Thymus (tissue), 11 donors: ENCODE data around the gene OSTN. TPM values are rescaled to one million over a fixed set of nuclear protein-coding genes. Genes with fewer than 3 reads are reported as not detected.

Experiments used
- DNase-seq, 9 donors: peaks; one replicate each; pipeline ENCODE4 v3.0.0-alpha.2; 2013; ENCODE audit warnings: low spot score in 9 of 9, low read depth in 6 of 9, missing footprints in 1 of 9
- H3K27ac ChIP-seq, 2 donors: one replicate each; pipeline ENCODE4 v1.5.1; 2013; ENCODE audit warnings: control low read depth in 1 of 2, low read depth in 1 of 2, low read length in 1 of 2, mild to moderate bottlenecking in 1 of 2, moderate library complexity in 1 of 2
- H3K27me3 ChIP-seq, 2 donors: one replicate each; pipeline ENCODE4 v1.5.1; 2013; ENCODE audit warnings: low read length in 1 of 2; ENCODE audit not compliant: control insufficient read depth in 2 of 2, insufficient read depth in 1 of 2
- H3K36me3 ChIP-seq, 2 donors: one replicate each; pipeline ENCODE4 v1.5.1; 2013; ENCODE audit warnings: low read length in 1 of 2, mild to moderate bottlenecking in 1 of 2, moderate library complexity in 1 of 2; ENCODE audit not compliant: control insufficient read depth in 2 of 2, insufficient read depth in 2 of 2
- H3K4me1 ChIP-seq, 2 donors: one replicate each; pipeline ENCODE4 v1.5.1; 2013; ENCODE audit warnings: low read length in 2 of 2; ENCODE audit not compliant: control insufficient read depth in 2 of 2, insufficient read depth in 2 of 2
- H3K4me3 ChIP-seq, 2 donors: one replicate each; pipeline ENCODE4 v1.5.1; 2013; ENCODE audit warnings: low read length in 2 of 2, control low read depth in 1 of 2, mild to moderate bottlenecking in 1 of 2
- H3K9me3 ChIP-seq, 2 donors: one replicate each; pipeline ENCODE4 v1.5.1; 2013; ENCODE audit warnings: low read length in 1 of 2, mild to moderate bottlenecking in 1 of 2; ENCODE audit not compliant: control insufficient read depth in 2 of 2, insufficient read depth in 1 of 2
- WGBS: extraction: QIAGEN DNeasy Blood & Tissue Kit; methylation state at CpG from one replicate; pipeline ENCODE4 v1.1.7; 2013; 5-methylcytosine and 5-hydroxymethylcytosine counted together
- polyA plus RNA-seq: library from polyadenylated mRNA; stranded (reverse); fragments of 200-250 nt; gene quantifications from one replicate; pipeline ENCODE4 v1.2.3, GENCODE V29; 2013
- total RNA-seq: library from RNA; stranded (reverse); fragments of 120-200 nt; gene quantifications from one replicate; pipeline ENCODE4 v1.2.4, GENCODE V29; 2013
- donor health status: healthy.

Gene OSTN
- total and polyA plus RNA-seq, 2 donors, result under 0.01 to 0.14 TPM

DNA sequence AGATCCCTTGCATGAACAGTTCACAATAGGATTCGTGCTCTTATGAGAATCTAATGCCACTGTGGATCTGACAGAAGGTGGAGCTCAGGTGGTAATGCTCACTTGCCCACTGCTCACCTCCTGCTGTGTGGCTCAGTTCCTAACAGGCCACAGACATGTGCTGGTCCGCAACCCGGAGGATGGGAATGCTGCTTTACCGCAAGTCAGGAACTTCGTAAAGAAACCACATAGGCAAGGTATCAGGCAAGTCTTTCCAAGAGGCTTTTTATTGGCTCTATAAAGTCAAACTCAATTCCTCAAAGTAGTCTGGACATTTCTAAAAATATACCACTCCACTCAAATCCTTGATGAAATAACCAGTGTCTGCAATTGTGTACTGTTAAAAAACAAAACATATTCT is 56.1 kb downstream of the OSTN start:
- Histone ChIP-seq H3K27me3 (no peaks in the 10 kb centered on the region), H3K4me1 (no peaks in the 10 kb centered on the region), H3K9me3 (no peaks in the 10 kb centered on the region), H3K27ac (no peak overlapping the region), H3K4me3 (no peak overlapping the region), H3K36me3 (no peaks in the 10 kb centered on the region)
- 99% methylated on average over 5 of the region's 5 CpGs for whole genome bisulfite sequencing
- DNase-seq, result no peak

GRCh38 chr3:191256405-191256804 is 57.4 kb downstream of the OSTN start:
- no peak overlapping the region for H3K4me3 ChIP-seq
- H3K36me3 ChIP-seq, result no peaks in the 10 kb centered on the region
- no peak overlapping the region for H3K27ac ChIP-seq
- no peaks in the 10 kb centered on the region for H3K27me3 ChIP-seq
- no peaks in the 10 kb centered on the region for H3K9me3 ChIP-seq
- no peaks in the 10 kb centered on the region for H3K4me1 ChIP-seq
- DNase-seq, result no peak

DNA sequence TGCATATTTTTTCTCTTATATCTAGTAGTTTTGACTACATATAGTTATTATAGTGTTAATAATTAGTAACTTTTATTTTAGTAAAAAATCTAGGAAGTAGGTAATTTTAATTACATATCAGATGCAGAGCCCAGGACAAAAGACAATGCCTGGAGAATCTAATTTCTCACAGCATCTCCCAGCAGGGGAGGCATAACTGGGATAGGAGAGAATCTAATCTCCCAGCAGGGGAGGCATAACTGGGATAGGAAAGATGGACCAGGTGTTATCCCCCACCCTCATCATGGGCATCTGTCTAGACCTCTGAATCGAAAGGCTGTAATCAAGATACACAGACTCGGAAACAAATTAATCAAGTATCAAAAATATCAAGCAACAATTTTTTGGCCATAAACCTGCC is 58.2 kb downstream of the OSTN start:
- 100% methylated on average over 2 of the region's 2 CpGs for WGBS
- Histone ChIP-seq H3K4me1 (no peaks in the 10 kb centered on the region), H3K27me3 (no peaks in the 10 kb centered on the region), H3K9me3 (no peaks in the 10 kb centered on the region), H3K36me3 (no peaks in the 10 kb centered on the region), H3K27ac (no peak overlapping the region), H3K4me3 (no peak overlapping the region)
- DNase-seq, result no peak

DNA sequence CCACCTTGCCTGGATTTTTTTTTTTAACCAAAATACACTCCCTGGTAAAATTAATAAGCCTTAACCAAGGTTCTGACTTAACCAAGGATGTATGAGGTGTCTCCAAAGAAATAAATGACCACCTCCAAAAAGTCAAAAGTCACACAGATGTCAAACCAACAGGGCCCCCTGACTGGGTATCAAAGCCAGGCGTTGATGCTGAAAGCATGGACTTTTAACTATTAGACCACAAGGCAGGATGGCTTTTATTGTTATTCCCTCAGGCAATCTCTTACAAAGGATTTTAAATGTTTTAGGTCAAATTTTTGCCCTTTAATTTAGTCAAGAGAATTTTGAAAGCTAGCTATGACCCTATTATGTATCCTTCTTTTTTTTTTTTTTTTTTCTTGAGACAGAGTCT is 60.4 kb downstream of the OSTN start:
- no peak for DNase-seq
- H3K4me3 ChIP-seq, result no peak overlapping the region
- WGBS, result 97% methylated on average over 1 of the region's 1 CpG
- no peaks in the 10 kb centered on the region for H3K27me3 ChIP-seq
- no peaks in the 10 kb centered on the region for H3K36me3 ChIP-seq
- H3K4me1 ChIP-seq, result no peaks in the 10 kb centered on the region
- H3K27ac ChIP-seq, result no peak overlapping the region
- H3K9me3 ChIP-seq, result no peaks in the 10 kb centered on the region

DNA sequence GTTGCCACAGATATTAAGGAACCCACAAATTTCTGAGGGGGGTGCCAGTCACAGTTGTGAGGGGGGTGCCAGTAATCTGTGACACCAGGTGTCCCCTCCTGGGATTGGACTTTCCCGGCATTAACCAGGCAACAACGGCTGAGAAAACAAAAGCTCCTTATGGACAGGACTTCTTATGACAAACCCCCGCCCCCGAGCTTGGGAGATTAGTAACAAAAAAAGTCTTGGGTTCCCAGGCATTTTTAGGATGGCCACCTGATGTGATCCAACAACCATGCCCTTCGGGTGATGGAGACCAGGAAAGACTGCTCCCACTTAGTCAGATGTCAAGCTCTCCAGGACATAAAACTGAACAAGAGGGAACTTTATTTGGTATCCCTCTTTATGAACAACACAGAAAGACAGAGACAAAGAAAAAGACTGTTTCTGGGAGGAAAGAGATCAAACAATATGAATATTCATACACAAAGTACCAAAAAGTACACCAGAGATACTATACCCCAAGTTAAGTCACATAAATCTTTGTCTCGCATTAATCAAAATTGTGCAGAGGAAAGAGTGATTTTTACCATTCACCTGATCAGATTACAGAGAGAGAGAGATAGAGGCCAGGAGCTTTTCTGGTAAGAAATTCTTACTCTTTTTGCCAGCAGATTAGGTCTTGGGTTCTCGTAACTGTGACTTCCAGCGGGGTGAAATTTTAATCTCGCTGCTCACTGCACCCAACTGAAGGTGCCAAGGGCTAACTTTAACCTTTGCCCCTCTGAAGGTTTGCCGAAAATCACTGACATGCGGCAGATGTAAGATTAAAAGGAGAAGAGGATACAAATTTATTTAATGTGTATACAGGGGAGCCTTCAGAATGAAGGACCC is 61.6 kb downstream of the OSTN start:
- Histone ChIP-seq H3K27me3 (no peaks in the 10 kb centered on the region), H3K4me1 (no peaks in the 10 kb centered on the region), H3K27ac (no peak overlapping the region), H3K36me3 (no peaks in the 10 kb centered on the region), H3K9me3 (no peaks in the 10 kb centered on the region), H3K4me3 (no peak overlapping the region)
- DNase-seq, result no peak
- WGBS, result 94% methylated on average over 11 of the region's 11 CpGs

DNA sequence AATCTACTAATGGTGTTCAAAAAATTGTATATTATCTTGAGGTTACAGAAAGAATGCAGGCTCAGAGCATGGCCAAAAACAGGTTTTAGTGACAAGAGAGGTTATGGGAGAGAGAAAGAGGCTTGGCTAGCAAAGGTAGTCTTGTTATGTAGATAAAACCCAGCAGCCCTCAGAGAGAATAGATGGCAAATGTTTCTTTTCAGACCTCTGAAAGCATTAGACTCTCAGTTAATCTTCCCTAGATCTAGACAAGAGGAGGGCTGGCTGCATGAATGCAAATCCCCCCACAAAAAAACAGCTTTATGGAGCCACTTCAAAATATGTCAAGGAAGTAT is 62.2 kb downstream of the OSTN start:
- Histone ChIP-seq H3K4me1 (no peaks in the 10 kb centered on the region), H3K4me3 (no peak overlapping the region), H3K9me3 (no peaks in the 10 kb centered on the region), H3K27me3 (no peaks in the 10 kb centered on the region), H3K36me3 (no peaks in the 10 kb centered on the region), H3K27ac (no peak overlapping the region)
- DNase-seq, result no peak

- Histone ChIP-seq H3K4me1 (no peaks in the 10 kb centered on the region), H3K9me3 (no peaks in the 10 kb centered on the region), H3K27me3 (no peaks in the 10 kb centered on the region), H3K36me3 (no peaks in the 10 kb centered on the region), H3K4me3 (no peak overlapping the region), H3K27ac (no peak overlapping the region)
- 84% methylated on average over 1 of the region's 1 CpG for WGBS
- no peak for DNase-seq
These were observed 63.6 kb downstream of the OSTN start for GRCh38 chr3:191262650-191263049.

DNA sequence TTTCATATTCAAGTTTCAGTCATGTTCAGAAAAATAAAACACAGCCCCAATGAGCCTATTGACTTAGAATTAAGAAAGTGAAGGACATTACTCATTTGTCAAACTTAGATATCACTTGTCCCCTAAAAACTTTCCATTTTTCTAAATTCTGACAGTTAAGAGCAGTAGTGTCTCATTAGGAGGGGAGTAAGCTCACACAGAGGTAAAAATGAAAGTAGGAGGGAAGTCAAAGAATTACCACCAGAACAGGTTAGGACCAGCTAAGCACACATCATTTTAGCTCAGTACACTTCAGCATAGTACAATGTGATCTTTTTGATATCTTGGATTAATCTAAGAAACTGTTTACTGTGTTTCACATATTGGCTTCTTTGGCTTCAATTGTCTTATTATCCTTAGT is 64.3 kb downstream of the OSTN start:
- H3K27ac ChIP-seq, result no peak overlapping the region
- no peaks in the 10 kb centered on the region for H3K27me3 ChIP-seq
- no peak for DNase-seq
- no peaks in the 10 kb centered on the region for H3K36me3 ChIP-seq
- H3K4me3 ChIP-seq, result no peak overlapping the region
- no peaks in the 10 kb centered on the region for H3K4me1 ChIP-seq
- no peaks in the 10 kb centered on the region for H3K9me3 ChIP-seq

DNA sequence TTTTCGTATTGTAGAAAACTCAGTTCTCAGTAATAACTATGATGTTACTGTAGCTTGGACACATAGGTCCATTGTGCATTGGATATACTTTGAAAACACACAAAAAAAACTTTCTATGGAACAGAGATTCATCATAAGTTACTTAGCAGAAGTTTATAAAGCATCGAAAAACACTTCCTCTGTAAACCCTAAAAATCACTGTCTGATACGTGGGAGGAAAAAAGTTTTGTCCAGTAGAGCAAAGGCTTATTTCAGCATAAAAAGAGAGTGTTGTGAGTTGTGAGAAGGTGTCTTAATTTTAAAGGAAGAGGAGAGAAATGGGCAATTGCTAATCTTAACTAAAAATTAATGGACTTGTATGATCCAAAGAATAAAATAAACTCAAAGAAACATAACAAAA is 64.8 kb downstream of the OSTN start:
- no peak overlapping the region for H3K4me3 ChIP-seq
- H3K36me3 ChIP-seq, result no peaks in the 10 kb centered on the region
- H3K27ac ChIP-seq, result no peak overlapping the region
- no peaks in the 10 kb centered on the region for H3K9me3 ChIP-seq
- H3K27me3 ChIP-seq, result no peaks in the 10 kb centered on the region
- DNase-seq, result no peak
- H3K4me1 ChIP-seq, result no peaks in the 10 kb centered on the region
- WGBS, result 71% methylated on average over 3 of the region's 3 CpGs

- H3K4me3 ChIP-seq, result no peak overlapping the region
- no peaks in the 10 kb centered on the region for H3K9me3 ChIP-seq
- no peaks in the 10 kb centered on the region for H3K36me3 ChIP-seq
- DNase-seq, result no peak
- H3K27me3 ChIP-seq, result no peaks in the 10 kb centered on the region
- H3K27ac ChIP-seq, result no peak overlapping the region
- no peaks in the 10 kb centered on the region for H3K4me1 ChIP-seq
These were observed 69.7 kb downstream of the OSTN start for GRCh38 chr3:191268737-191269136.
